NCI-H1417 treated with DMSO at 0.1 percent for 48 hours (cell line): ENCODE measurements around the gene KIF2C.
"Not testable (repeated sequence)": the region's sequence is repeated elsewhere in the genome, so short reads cannot be mapped to it uniquely, and the experiment has no call there.

Source experiments
- DNase-seq: peaks from one replicate; lab custom pipeline; 2025; lab: John Stamatoyannopoulos, UW

Gene KIF2C

DNA sequence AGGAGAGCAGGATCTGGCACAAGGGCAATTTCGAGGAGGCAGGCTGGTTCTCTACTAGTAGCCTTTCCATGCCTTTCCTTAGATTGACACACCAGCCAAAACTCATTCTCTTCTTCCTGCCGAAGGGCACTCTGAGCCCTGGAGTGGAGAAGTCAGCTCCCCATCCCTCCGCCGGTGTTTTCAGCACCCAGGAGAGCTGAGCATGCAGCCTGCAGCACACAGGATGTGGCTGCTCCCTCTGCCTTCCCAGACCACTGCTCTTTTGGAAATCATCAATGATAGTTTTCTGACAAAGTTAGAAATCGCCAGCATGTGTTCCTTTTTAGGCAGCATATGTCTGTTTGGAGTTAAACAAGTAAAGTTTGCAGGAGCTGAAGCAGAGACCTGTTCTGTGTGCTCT lies 20.3 kb upstream of the KIF2C start:
- DNase-seq = no peak

DNA sequence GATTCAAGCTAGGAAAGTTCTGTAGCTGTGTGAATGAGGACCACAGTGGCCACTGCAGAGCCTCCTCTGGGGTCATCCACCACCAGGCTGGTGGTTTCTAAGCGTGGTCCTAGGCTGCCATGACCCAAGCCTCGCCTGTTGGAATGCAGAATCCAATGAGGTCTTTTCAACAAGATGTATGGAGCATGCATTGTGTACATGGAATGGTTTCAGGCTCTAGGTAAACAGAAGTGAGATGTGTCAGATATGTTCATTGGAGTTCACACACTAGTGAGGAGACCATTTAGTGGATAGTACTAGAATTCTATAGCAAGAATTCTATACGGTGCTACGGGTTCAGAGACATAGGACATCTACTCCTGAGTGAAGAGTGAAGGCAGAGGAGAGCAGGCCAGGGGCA lies 19.4 kb upstream of the KIF2C start:
- no peak for DNase-seq

DNA sequence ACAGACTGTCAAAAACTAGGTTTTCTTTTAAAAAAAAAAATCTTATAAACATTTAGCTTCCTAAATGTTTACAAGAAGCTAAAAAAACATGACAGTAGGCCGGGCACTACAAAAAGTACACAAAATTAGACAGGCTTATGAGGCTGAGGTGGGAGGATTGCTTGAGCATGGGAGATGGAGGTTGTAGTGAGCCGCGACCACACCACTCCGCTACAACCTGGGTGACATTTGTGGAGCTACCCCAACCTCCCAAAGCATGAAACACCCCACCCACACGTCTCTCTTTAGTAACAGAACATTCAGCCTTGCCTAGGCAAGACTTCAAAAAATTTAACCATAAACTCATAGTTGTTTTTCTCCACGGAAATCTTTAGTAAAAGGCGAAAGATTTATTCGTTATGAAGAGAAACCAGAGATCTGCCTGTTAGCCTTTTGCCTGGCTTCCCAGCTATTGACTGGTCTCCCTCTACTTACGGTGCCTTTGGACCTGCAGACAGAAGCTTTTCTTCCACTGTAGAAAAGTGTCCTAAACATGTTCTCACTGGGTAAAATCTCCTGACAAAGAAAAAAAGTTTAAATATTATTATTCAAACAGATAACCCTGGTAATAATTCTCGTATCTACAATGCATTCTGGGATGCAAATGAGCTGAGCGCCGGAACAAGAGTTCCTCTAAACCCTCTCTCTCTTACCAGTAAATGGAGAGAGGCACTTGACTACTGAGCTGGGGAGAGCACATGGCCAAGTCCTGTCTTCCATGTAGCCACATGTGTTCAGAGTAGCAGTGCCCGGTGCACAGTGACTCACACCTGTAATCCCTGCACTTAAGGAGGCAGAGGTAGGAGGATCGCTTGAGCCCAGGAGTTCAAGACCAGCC lies 17.9 kb upstream of the KIF2C start:
- peak; percentile 73 for DNase-seq

DNA sequence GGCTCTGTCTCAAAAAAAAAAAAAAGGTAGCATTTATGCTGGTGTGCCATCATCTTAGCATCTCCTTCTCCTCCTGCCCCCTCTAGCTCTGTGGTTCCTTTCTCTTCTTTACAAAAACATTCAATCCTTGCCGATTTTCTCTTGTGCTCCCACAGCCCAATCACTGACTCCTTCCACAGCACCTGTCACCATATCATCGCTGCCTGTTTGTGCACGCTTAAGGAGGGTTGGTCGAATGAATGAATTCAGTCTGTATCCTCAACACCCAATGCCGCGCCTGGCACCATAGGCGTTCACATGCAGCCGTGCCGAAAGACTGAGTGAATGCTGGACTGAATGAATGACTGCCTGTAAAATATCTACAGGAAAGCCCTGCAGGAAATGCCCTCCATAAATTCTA lies 16.6 kb upstream of the KIF2C start:
- DNase-seq = no peak

DNA sequence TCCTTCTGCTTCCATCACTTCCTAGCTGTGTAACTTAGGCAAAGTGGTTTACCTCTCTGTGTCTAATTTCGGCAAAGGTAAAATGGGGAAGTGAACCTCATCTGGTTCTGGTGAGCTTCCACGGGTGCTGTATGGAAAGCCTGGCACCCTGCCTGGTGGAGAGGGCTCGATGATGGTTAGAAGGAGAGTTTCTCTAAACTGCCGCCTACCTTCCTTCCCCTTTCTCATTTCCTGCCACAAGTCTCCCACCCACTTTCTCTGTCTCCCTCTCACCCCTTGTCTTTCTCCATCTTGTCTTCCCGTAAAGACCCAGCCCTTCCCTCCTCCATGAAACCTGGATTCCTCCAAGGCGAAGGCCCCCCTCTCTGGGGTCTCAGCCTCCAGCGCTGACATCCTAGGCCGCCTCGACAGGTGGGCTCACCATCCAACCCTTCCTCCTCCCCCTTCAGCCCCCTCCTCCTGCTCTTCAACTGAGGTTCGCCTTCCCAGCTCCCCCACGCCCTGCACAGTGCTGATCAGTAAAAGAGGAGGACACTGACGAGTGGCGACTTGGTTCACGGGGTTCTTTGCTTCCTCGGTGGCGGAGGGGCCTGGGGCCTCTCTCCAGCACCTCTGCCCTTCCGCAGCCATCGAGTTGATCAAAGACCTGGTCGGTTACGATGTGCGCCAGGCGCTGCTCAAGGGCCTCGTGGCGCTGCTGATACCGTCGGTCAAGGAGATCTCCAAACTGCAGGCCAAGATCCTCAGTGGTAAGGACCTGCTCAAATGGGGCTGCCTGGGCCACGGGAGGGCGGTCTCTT lies 15.9 kb upstream of the KIF2C start:
- DNase-seq = no peak

DNA sequence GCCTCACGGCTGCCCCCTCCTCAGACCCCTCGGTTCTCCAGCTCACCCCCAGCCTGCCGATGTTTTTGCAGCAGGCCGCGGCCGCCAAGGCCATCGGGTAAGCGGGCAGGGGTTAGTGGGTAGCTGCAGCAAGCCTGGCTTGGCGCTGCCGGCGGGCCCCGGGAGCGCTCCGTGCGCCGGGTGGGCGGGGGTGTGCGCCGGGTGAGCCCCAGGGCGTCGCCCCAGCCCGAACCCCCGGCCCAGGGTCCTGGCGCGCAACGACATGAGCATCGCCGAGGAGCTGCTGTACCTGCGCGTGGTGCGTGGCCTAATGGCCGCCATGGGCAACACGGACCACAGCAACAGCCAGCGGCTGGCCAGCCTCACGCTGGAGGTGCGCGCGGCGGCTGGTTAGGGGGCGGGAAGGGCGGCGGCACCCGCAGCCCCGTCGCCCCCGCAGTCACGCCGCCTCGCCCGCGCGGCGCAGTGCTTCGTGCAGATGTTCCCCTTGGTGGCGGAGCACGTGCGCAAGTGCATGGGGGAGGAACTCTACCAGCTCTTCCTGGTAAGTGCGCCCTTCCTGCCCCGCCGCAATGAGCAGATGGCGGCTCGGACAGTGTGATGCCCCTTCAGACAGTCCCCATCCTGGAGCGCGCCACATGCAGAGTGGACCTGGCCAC lies 15.2 kb upstream of the KIF2C start:
- no peak for DNase-seq

DNA sequence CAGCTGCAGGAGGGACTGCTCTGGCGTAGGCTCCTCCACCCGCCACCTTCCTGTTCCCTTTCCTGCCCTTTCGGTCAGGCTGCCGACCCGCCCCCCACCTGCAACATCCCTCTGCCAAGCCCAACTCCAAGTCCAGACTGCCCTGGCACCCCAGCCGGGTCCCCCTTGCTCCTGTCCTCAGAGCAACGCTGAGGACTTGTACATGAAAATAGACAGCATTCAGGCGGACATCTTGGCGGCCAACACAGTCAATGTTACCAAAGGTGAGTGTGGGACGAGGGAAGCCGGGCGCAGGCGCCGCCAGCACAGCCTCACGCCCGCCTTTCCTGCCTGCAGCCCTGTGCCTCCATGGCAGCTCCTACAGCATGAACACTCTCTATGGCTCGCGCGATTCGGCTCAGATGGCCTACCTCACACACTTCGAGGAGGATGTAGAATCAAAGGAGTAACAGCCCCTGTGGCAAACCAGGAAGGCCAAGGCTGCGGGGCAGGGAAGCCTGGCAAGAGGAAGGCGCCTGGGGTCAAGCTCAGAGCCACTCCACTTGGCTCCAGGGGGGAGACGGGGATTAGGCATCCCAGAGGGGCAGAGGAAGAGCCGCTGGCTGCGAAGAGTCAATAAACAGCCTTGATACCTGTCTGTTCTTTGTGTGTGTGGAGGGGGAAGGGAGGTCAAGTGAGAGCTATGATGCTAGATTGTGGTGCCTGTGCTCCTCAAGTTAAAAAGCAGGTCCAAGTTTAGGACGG lies 14.5 kb upstream of the KIF2C start:
- no peak for DNase-seq

DNA sequence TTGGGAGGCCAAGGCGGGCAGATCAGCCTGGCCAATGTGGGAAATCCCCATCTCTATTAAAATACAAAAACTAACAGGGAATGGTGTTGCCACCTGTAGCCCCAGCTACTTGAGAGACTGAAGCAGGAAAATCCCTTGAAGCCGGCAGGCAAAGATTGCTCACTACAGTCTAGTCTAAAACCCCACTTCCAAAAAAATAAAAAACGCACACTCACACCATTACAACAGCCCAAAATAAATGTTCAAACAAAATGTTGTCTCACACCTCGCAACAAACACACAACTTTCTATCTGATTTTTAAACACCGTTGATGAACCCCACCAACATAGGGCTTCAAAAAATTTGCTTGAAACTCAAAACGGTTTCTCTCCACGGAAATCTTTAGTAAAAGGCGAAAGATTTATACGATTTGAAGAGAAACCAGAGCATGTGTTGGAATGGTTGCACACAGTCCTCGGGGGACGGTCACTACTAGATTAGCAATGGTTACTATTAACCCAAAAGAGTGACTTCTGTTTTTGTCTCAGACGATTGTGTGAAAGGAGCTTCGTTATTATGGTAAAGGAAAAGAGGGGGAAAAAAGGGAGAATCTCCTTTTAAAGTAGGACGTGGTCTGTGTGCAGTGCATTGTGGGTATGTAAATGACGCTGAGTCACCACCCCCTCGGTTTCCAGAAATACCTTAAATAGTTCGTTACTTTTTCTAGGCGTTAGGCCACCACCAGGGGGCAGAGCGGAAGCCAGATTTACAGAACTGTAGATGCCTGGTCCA lies 8.7 kb upstream of the KIF2C start, which contains the start of gene RNU5D-1:
TSS of gene RNU5D-1 (minus strand) at position 430 of the 772 bp plus-strand sequence.
- DNase-seq = peak; percentile 95

DNA sequence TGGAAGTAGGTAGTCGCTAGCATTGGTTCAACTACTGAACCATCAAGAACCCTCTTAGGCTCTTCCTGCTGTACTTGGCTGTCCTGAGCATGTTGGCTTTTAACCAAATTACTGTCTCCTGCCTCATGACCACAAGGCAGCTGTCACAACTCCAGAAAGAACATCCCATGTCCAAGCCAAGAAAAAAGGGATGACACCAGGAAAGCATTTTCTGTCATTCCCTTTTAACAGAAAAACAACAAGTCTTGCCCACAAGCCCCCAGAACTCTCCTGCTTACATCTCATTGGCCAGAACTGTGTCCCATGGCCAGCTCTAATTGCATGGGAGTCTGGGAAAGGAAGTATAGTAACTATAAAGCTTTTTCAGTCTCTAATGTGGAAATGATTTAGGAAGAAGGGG lies 6.3 kb upstream of the KIF2C start:
- DNase-seq = no peak

DNA sequence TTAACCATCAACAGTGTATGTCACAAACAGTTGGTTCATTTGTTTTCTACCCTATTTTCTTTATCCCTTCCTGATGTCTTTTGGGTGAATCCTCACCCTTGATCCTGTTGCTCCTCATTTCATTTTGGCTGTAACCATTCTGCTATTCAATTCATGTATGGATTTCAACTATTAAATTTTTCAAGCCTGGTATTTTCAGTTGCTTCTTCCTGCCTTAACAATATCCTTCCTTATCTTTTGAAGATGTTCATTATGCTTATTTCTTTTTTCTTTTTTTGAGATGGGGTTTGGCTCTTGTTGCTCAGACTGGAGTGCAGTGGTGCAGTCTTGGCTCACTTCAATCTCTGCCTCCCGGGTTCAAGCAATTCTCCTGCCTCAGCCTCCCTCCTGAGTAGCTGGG lies 5.9 kb upstream of the KIF2C start:
- no peak for DNase-seq

DNA sequence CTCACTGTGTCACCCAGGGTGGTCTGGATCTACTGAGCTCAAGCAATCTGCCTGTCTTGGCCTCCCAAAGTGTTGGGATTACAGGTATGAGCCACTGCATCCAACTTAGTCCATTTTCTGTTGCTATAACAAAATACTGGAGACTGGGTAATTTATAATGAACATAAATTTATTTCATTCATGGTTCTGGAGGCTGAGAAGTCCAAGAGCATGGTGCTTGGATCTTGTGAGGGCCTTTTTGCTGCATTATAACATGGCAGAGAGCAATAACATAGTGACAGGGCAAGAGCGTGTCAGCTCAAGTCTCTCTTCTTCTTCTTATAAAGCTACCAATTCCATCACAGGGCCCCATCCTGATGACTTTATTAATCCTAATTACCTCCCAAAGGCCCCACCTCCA lies 3.6 kb upstream of the KIF2C start:
- DNase-seq = no peak

DNA sequence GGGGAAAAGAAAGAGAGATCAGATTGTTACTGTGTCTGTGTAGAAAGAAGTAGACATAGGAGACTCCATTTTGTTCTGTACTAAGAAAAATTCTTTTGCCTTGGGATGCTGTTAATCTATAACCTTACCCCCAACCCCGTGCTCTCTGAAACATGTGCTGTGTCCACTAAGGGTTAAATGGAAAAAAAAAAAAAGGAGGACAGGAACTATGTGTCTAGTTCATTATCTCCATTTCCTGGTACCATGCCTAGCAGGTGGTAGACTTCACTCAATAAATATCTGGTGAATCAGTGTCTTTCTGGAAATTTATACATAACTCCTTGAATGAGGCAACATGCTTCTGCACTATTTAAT lies 707 bp upstream of the KIF2C start:
- not testable (repeated sequence) for DNase-seq

DNA sequence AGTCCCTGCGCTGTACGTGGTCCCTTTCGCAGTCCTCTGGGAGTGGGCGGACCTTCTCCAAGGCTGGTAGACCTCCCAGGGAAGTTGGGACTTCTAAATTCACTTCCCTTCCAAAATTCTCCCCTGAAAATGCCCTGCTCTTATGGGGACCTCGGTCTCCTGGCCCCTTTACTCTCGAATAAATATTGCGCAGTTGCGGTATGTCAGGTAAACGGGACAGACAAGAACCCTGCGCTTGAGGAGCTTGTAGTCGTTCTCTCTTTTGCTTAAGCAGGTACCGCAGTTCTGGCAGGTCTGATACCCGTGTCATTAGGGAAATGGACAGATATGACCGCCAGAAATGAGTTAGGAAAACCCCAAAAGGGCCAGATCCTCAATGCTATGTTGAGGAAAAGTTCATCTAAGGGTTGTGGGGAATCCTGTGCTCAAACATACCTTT lies 561 bp downstream of the KIF2C start:
- DNase-seq = no peak

DNA sequence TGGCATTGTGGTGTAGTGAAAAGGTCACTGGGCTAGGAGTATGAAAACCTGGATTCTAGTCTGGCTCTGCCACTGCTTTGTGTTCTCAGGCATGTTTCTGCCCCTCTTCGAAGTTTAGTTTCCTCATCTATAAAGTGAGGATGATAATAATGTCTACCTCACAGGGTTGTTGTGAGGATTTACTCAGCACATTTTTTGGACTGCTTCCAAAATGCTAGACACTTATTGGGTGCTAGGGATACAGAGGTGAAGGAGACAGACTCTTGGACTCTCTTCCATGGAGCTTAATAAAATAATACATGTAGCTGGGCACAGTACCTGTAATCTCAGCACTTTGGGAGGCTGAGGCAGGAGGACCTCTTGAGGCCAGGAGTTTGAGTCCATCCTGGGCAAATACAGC lies 3.6 kb downstream of the KIF2C start:
- no peak for DNase-seq

DNA sequence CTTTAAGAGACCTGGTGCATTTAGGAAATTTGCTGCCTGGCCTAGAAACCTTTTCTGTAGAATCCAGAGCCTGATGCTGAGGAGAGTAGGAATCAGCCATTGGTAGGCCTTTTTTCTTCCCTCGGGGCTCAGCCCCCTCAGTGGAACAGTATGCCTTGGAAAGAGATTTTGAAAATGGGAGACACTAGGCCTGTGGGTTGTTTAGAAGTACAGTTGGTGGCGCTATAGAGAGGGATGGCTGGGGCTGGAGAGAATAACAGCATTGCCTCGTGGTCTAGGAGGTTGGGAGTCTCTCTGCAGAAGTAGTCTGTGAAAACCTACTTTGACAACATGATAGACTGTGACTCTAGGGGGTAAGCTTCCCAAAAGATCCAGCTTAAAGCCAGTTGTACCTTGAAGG lies 8.2 kb downstream of the KIF2C start:
- DNase-seq = no peak

DNA sequence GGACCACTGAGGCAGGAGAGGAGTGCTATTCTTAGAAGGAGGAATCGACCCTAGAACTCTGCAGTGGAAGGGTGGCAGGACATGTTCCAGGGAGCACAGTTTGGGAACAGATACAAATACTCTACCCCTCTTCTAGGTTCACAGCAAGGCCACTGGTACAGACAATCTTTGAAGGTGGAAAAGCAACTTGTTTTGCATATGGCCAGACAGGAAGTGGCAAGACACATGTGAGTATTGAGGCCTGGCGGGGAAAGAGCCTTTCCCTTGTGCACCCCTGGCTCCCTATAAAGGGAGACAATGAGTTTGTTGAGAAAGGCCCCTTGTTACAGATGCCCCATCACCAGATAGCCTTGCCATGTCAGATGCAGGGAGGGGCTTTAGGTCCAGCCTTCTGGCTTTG lies 17.8 kb downstream of the KIF2C start:
- no peak for DNase-seq

DNA sequence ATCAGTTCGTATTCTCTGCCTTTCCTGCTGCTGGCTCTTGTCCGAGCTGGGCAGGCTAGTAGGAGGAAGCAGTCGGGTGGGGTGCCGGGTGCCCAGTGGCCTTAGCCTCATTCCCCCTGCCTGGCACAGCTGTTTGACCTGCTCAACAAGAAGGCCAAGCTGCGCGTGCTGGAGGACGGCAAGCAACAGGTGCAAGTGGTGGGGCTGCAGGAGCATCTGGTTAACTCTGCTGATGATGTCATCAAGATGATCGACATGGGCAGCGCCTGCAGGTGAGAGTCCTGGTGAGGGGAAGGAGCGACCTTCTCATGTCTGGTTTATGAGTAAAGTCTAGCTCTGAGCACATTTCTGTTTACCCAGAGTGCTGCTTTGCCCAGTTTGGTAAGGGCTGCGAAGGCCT lies 19.4 kb downstream of the KIF2C start:
- DNase-seq = no peak

DNA sequence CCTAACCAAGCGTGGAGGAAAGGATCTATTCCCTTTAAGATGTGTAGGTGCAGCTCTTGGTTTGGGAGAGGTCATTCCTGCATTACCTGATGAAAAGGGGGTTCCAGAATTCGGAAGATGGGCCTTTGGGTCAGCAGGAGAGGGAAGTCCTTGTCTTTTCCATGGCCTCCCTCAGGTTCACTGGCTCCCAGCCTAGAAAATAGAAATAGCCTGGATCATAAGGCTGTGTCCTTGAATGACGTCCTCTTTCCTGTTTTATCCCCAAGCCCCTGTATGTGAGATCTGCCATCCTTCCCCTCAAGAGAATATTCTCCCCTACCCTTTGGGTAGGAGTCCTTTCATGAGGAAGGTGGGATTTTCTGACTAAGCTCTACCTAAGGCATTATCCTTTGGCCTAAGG lies 21.2 kb downstream of the KIF2C start:
- DNase-seq = no peak

DNA sequence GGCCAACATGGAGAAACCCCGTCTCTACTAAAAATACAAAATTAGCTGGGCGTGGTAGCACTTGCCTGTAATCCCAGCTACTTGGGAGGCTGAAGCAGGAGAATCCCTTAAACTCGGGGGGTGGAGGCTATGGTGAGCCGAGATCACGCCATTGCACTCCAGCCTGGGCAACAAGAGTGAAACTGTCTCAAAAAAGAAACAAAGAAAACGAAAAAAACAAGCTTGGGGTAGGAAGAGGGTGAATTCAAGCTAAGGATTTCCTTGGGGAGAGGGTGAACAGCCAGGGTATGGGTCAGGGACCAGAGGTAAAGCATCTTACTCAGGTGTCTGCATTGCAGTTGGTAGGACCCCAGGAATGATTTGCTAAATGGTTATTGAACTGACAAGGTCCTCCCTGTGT lies 26.8 kb downstream of the KIF2C start:
- DNase-seq = not testable (repeated sequence)

DNA sequence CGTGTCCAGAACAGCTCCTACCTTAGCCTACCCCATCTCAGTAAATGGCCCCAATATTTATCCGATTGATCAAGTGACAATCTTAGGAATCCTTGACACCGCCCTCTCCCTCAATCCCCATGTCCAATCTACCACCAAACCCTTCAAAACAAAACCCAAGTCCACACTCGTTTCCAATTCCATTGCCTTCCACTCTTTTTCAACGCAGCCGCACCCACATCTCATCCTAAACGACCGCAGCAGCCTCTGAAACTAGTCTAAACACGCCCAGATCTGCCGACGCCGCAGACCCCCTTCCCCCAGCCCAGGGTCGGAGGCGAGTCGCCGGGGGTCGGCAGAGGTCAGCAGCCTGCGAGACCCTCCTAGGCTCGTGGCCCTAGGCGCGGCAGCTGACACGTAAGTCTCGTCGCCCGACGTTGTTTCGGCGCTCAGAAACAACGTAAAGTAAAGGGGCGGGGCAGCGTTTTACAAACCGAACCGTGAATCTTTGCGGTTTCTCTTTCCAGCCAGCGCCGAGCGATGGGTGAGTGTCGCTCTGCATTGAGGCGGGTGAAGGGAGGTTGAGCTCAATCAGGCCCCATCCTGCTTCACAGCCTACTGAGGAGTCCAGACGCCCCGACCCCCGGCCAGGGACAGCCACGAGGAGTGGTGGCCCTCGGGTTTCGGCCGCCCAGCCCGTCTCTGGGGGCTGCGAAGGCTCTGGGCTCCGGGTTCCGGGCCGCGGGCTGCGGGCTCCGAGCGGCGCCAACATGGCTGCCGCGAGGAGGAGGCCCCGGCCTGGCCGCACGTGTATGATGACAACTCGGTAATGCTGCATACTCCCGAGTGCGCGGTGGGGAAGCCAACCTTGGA lies 35.7 kb downstream of the KIF2C start, which contains the start of gene RPS8:
TSS of gene RPS8 (plus strand) at position 463 of the 852 bp plus-strand sequence. CDS start at position 520, 57 bp downstream.
- peak; percentile 75 for DNase-seq
